T-cell (primary cell): ENCODE data around the gene RBM15B. TPM values are rescaled to one million over a fixed set of nuclear protein-coding genes. Genes with fewer than 3 reads are reported as not detected.

ENCODE experiments used
- ATAC-seq, 4 experiments: fragments of 200-7000 bp in 3 of 4; fragments of 150-1000 bp in 1 of 4; cut with Tn5 transposase; replicated peaks in 1 of 4; 1 replicate in 3 of 4; 2 replicates in 1 of 4; pipeline ENCODE4 v1.10.0; 2021; ENCODE audit warnings: moderate library complexity in 3 of 4, mild to moderate bottlenecking in 2 of 4, moderate number of reproducible peaks in 1 of 4
- CTCF ChIA-PET, 2 donors: fragments of 300-600 bp; sonication (Branson Sonifier 250); formaldehyde crosslinking; loops; one replicate each; lab custom pipeline; 2022; ENCODE audit warnings: antibody characterized with exemption in 2 of 2; lab: Charles Lee
- POLR2A ChIA-PET, 2 donors: fragments of 300-600 bp; sonication (Branson Sonifier 250); formaldehyde crosslinking; loops; one replicate each; lab custom pipeline; 2022; ENCODE audit warnings: antibody characterized with exemption in 2 of 2; lab: Charles Lee
- DNase-seq, 35 experiments: peaks; one replicate each; pipeline versions ENCODE4 v3.0.0 to v3.0.0-alpha.2; 2013 to 2023
- H3K27ac ChIP-seq: one replicate; pipeline ENCODE4 v1.5.1; 2013; ENCODE audit warnings: low read length
- H3K27me3 ChIP-seq, 2 experiments: replicated peaks in 1 of 2; 1 replicate in 1 of 2; 2 replicates in 1 of 2; pipeline versions ENCODE4 v1.6.1 to v1.7.0; 2013; ENCODE audit warnings: low read length in 1 of 2, mixed read lengths in 1 of 2; ENCODE audit not compliant: control insufficient read depth in 2 of 2, insufficient read depth in 2 of 2; ENCODE audit errors: extremely low read depth in 1 of 2
- H3K36me3 ChIP-seq, 2 donors: 1 replicate in 1 of 2; 2 replicates in 1 of 2; pipeline versions ENCODE4 v1.6.1 to v1.7.0; 2013; ENCODE audit warnings: low read length in 1 of 2; ENCODE audit not compliant: control insufficient read depth in 2 of 2, insufficient read depth in 1 of 2; ENCODE audit errors: extremely low read depth in 1 of 2
- H3K4me1 ChIP-seq, 2 experiments: 1 replicate in 1 of 2; 2 replicates in 1 of 2; pipeline versions ENCODE4 v1.6.1 to v1.7.0; 2013; ENCODE audit warnings: low read length in 2 of 2, mixed read lengths in 1 of 2; ENCODE audit not compliant: insufficient read depth in 2 of 2, control insufficient read depth in 1 of 2; ENCODE audit errors: extremely low read depth in 1 of 2
- H3K4me3 ChIP-seq, 2 donors: 1 replicate in 1 of 2; 2 replicates in 1 of 2; pipeline versions ENCODE4 v1.5.1 to v1.7.0; 2013; ENCODE audit warnings: mild to moderate bottlenecking in 2 of 2, low read length in 1 of 2, moderate library complexity in 1 of 2; ENCODE audit not compliant: control insufficient read depth in 1 of 2; ENCODE audit errors: extremely low read depth in 1 of 2
- H3K9me3 ChIP-seq: 2 replicates; pipeline ENCODE4 v1.7.0; 2013
- H3K27ac Mint-ChIP-seq, 2 donors: one replicate each; pipeline ENCODE4 v1.8.0; 2020 to 2021; ENCODE audit warnings: mild to moderate bottlenecking in 2 of 2, mixed read lengths in 2 of 2
- H3K27me3 Mint-ChIP-seq, 2 donors: one replicate each; pipeline ENCODE4 v1.8.0; 2021 to 2022; ENCODE audit warnings: mixed read lengths in 2 of 2
- H3K36me3 Mint-ChIP-seq: one replicate; pipeline ENCODE4 v1.8.0; 2021; ENCODE audit warnings: mixed read lengths
- H3K4me1 Mint-ChIP-seq, 3 donors: one replicate each; pipeline ENCODE4 v1.8.0; 2020 to 2022; ENCODE audit warnings: mixed read lengths in 3 of 3, mild to moderate bottlenecking in 1 of 3
- H3K4me3 Mint-ChIP-seq, 3 donors: one replicate each; pipeline ENCODE4 v1.8.0; 2020 to 2022; ENCODE audit warnings: mild to moderate bottlenecking in 3 of 3, mixed read lengths in 3 of 3, moderate library complexity in 3 of 3
- H3K9me3 Mint-ChIP-seq, 3 donors: one replicate each; pipeline ENCODE4 v1.8.0; 2020 to 2022; ENCODE audit warnings: mixed read lengths in 3 of 3
- WGBS: methylation state at CpG from one replicate; pipeline ENCODE4 v1.1.5; 2013; ENCODE audit warnings: missing lambda C conversion rate; ENCODE audit not compliant: insufficient coverage; 5-methylcytosine and 5-hydroxymethylcytosine counted together
- total RNA-seq, 35 experiments: library from RNA in 6 of 35; stranded (reverse) in 6 of 35; fragments of 120-200 nt in 1 of 35; gene quantifications; one replicate each; pipeline versions ENCODE4 v1.2.1 to v1.2.4 and lab custom pipeline; 2013 to 2026

Gene RBM15B
- total RNA-seq, 5 donors from 2014 or later (not counting 1 experiment from before 2014, with no cell fraction given) = 29.2 to 41.3 (median 38.4) TPM

GRCh38 chr3:51397392-51397791, 6.3 kb downstream of the RBM15B start:
- WGBS = 96% methylated on average over 4 of the region's 5 CpGs
- Mint-ChIP-seq H3K36me3 (peaks cover 36% of the 10 kb centered on the region), H3K4me1 (peaks cover 34 to 47% (median 43%) of the 10 kb centered on the region in 3 donors), H3K27me3 (no peaks in the 10 kb centered on the region), H3K9me3 (no peaks in the 10 kb centered on the region), H3K4me3 (no peak overlapping the region), H3K27ac (peak overlapping the region; percentile 28 to 55)
- Histone ChIP-seq H3K9me3 (no peaks in the 10 kb centered on the region), H3K27ac (no peak overlapping the region), H3K4me1 (peaks cover 4 to 34% of the 10 kb centered on the region in 2 experiments), H3K27me3 (no peaks in the 10 kb centered on the region), H3K4me3 (no peak overlapping the region), H3K36me3 (peaks cover 20 to 97% of the 10 kb centered on the region in 2 donors)
- no peak for DNase-seq
- ATAC-seq = no peak
- ChIA-PET CTCF (no interaction called here), POLR2A (no interaction called here)

GRCh38 chr3:51398595-51399310, 7.7 kb downstream of the RBM15B start:
- H3K36me3 Mint-ChIP-seq = peaks cover 38% of the 10 kb centered on the region
- Histone ChIP-seq H3K4me1 (peaks cover 3 to 20% of the 10 kb centered on the region in 2 experiments), H3K9me3 (no peaks in the 10 kb centered on the region), H3K27me3 (no peaks in the 10 kb centered on the region), H3K4me3 (no peak overlapping the region), H3K36me3 (peaks cover 26 to 95% of the 10 kb centered on the region in 2 donors), H3K27ac (no peak overlapping the region)
- peak overlapping the region in 1 of 2 donors; percentile 44 for H3K27ac Mint-ChIP-seq
- ChIA-PET POLR2A (no interaction called here), CTCF (interaction anchor here in 1 of 2 donors (0.5 kb wide), 1 partner anchor 766 kb away, joined by 3 read pairs; no protein-coding TSS in a partner anchor)
- no peak for ATAC-seq
- H3K27me3 Mint-ChIP-seq = no peaks in the 10 kb centered on the region
- no peak for DNase-seq
- peaks cover 34 to 42% (median 36%) of the 10 kb centered on the region in 3 donors for H3K4me1 Mint-ChIP-seq
- no peak overlapping the region for H3K4me3 Mint-ChIP-seq
- no peaks in the 10 kb centered on the region for H3K9me3 Mint-ChIP-seq
- WGBS = 89% methylated on average over 4 of the region's 8 CpGs

- H3K36me3 ChIP-seq = peaks cover 21 to 92% of the 10 kb centered on the region in 2 donors
- no peaks in the 10 kb centered on the region for H3K9me3 ChIP-seq
- no peak overlapping the region for H3K27ac ChIP-seq
- H3K4me3 ChIP-seq = no peak overlapping the region
- ChIA-PET POLR2A (interaction anchor here in 1 of 2 donors (0.7 kb wide), 1 partner anchor 783 kb away, joined by 3 read pairs; no protein-coding TSS in a partner anchor), CTCF (no interaction called here)
- Mint-ChIP-seq H3K4me3 (no peak overlapping the region), H3K27me3 (no peaks in the 10 kb centered on the region), H3K27ac (peak overlapping the region; percentile 57 to 73), H3K36me3 (peaks cover 33% of the 10 kb centered on the region), H3K4me1 (peaks cover 32 to 38% (median 33%) of the 10 kb centered on the region in 3 donors), H3K9me3 (no peaks in the 10 kb centered on the region)
- ATAC-seq (no peak), DNase-seq (no peak)
- peaks cover 4 to 8% of the 10 kb centered on the region in 2 experiments for H3K4me1 ChIP-seq
- H3K27me3 ChIP-seq = no peaks in the 10 kb centered on the region
- 74% methylated on average over 4 of the region's 4 CpGs for WGBS
These were observed 9.1 kb downstream of the RBM15B start for GRCh38 chr3:51400166-51400565.

- CTCF ChIA-PET = interaction anchor here in 1 of 2 donors (0.6 kb wide), 1 partner anchor 40 kb away, joined by 4 read pairs; no protein-coding TSS in a partner anchor
- Histone ChIP-seq H3K4me3 (no peak overlapping the region), H3K9me3 (no peaks in the 10 kb centered on the region), H3K36me3 (peaks cover 17 to 86% of the 10 kb centered on the region in 2 donors), H3K27me3 (no peaks in the 10 kb centered on the region), H3K27ac (no peak overlapping the region), H3K4me1 (peaks cover 0 to 2% of the 10 kb centered on the region in 2 experiments)
- POLR2A ChIA-PET = interaction anchor here (0.6 kb wide), 2 partner anchors 14 to 20 kb away, joined by 4 read pairs; no protein-coding TSS in a partner anchor
- ATAC-seq = no peak
- H3K27ac Mint-ChIP-seq = no peak overlapping the region
- 80% methylated on average over 2 of the region's 4 CpGs for WGBS
- no peaks in the 10 kb centered on the region for H3K27me3 Mint-ChIP-seq
- H3K36me3 Mint-ChIP-seq = peaks cover 29% of the 10 kb centered on the region
- no peak overlapping the region for H3K4me3 Mint-ChIP-seq
- no peaks in the 10 kb centered on the region for H3K9me3 Mint-ChIP-seq
- DNase-seq = no peak
- peaks cover 20 to 31% (median 27%) of the 10 kb centered on the region in 3 donors for H3K4me1 Mint-ChIP-seq
These were observed 10.7 kb downstream of the RBM15B start for GRCh38 chr3:51401735-51402134.

GRCh38 chr3:51403675-51404074, 12.6 kb downstream of the RBM15B start:
- ChIA-PET CTCF (interaction anchor here in 1 of 2 donors (1.1 kb wide), 1 partner anchor 14 kb away, joined by 4 read pairs; no protein-coding TSS in a partner anchor), POLR2A (no interaction called here)
- Histone ChIP-seq H3K27me3 (no peaks in the 10 kb centered on the region), H3K4me1 (peaks cover 0 to 2% of the 10 kb centered on the region in 2 experiments), H3K4me3 (no peak overlapping the region), H3K9me3 (no peaks in the 10 kb centered on the region), H3K27ac (no peak overlapping the region), H3K36me3 (peaks cover 11 to 74% of the 10 kb centered on the region in 2 donors)
- Mint-ChIP-seq H3K4me1 (peaks cover 21 to 26% (median 24%) of the 10 kb centered on the region in 3 donors), H3K27me3 (no peaks in the 10 kb centered on the region), H3K4me3 (no peak overlapping the region), H3K9me3 (no peaks in the 10 kb centered on the region), H3K27ac (peak overlapping the region; percentile 77 to 82), H3K36me3 (peaks cover 34% of the 10 kb centered on the region)
- no peak for DNase-seq
- peak in 1 of 4 experiments; percentile 63 for ATAC-seq

GRCh38 chr3:51408021-51408420, 16.9 kb downstream of the RBM15B start:
- Mint-ChIP-seq H3K27ac (peak overlapping the region in 1 of 2 donors; percentile 28), H3K9me3 (no peaks in the 10 kb centered on the region), H3K4me3 (no peak overlapping the region), H3K4me1 (peaks cover 21 to 29% (median 27%) of the 10 kb centered on the region in 3 donors), H3K36me3 (peaks cover 52% of the 10 kb centered on the region), H3K27me3 (no peaks in the 10 kb centered on the region)
- ATAC-seq (no peak), DNase-seq (no peak)
- Histone ChIP-seq H3K4me3 (no peak overlapping the region), H3K4me1 (peaks cover 0 to 2% of the 10 kb centered on the region in 2 experiments), H3K27me3 (no peaks in the 10 kb centered on the region), H3K27ac (no peak overlapping the region), H3K36me3 (peaks cover 3 to 71% of the 10 kb centered on the region in 2 donors), H3K9me3 (no peaks in the 10 kb centered on the region)
- ChIA-PET POLR2A (interaction anchor here (0.5 to 0.6 kb wide), 2 partner anchors 17 to 797 kb away, joined by 3 read pairs; partner anchors contain the start of gene CISH (in 1 of the 2)), CTCF (interaction anchor here in 1 of 2 donors (0.6 kb wide), 2 partner anchors 14 to 1288 kb away, joined by 3 to 5 read pairs; no protein-coding TSS in a partner anchor)
- 100% methylated on average over 2 of the region's 2 CpGs for WGBS
